Measurements from ENCODE around the gene KCNH4. TPM values are rescaled to one million over a fixed set of nuclear protein-coding genes. Genes with fewer than 3 reads are reported as not detected.

KCNH4 gene
- total and polyA plus RNA-seq, 2 of the 13 experiments (the other 11 are each of a cell fraction or from before 2014, with no cell fraction given): 0.01 to 0.09 TPM

- TF ChIP-seq FOSL1 (CRISPR knock-in tag; IDR thresholded peaks at IDR 0.05; ENCODE audit: borderline replicate concordance) (no peak), RXRB (CRISPR knock-in tag; IDR thresholded peaks at IDR 0.05; ENCODE audit: borderline replicate concordance) (no peak), SYNCRIP (IDR thresholded peaks at IDR 0.05; ENCODE audit: insufficient read depth, low read depth, low read length) (no peak), HNRNPL (IDR thresholded peaks at IDR 0.05; ENCODE audit: low read depth, low read length) (0 out of 2 replicates have a peak, but pooled peaks have one; percentile 54), MEIS1 (CRISPR knock-in tag; IDR thresholded peaks at IDR 0.05; ENCODE audit: borderline replicate concordance) (no peak), HHEX (CRISPR knock-in tag; IDR thresholded peaks at IDR 0.05) (no peak), ZNF205 (CRISPR knock-in tag; IDR thresholded peaks at IDR 0.05) (no peak), ESRRA (CRISPR knock-in tag; IDR thresholded peaks at IDR 0.05; ENCODE audit: low read depth) (no peak), FOXK1 (CRISPR knock-in tag; IDR thresholded peaks at IDR 0.05; ENCODE audit: borderline replicate concordance, low read depth) (no peak), ZFP90 (CRISPR knock-in tag; IDR thresholded peaks at IDR 0.05; ENCODE audit: borderline replicate concordance) (no peak), ETV6 (CRISPR knock-in tag; conservative IDR thresholded peaks at IDR 0.05) (no peak), TOE1 (CRISPR knock-in tag; IDR thresholded peaks at IDR 0.05) (no peak), ZNF451 (CRISPR knock-in tag; IDR thresholded peaks at IDR 0.05) (no peak), ZNF710 (CRISPR knock-in tag; IDR thresholded peaks at IDR 0.05; ENCODE audit: borderline replicate concordance) (no peak), HNRNPLL (IDR thresholded peaks at IDR 0.05; ENCODE audit: low read depth, low read length, poor library complexity, severe bottlenecking) (peak; percentile 76), AGO1 (IDR thresholded peaks at IDR 0.05; ENCODE audit: low read depth, low read length, poor library complexity, severe bottlenecking) (no peak), IRX3 (CRISPR knock-in tag; IDR thresholded peaks at IDR 0.05; ENCODE audit: borderline replicate concordance, low read depth) (no peak), SUZ12 (IDR thresholded peaks at IDR 0.05; ENCODE audit: low read depth, low read length) (no peak), ZNF281 (CRISPR knock-in tag; IDR thresholded peaks at IDR 0.05; ENCODE audit: borderline replicate concordance) (no peak), ZNF230 (CRISPR knock-in tag; IDR thresholded peaks at IDR 0.05) (no peak), NCOA5 (CRISPR knock-in tag; IDR thresholded peaks at IDR 0.05) (no peak)
These were observed 73.1 kb downstream of the KCNH4 start (continued) for GRCh38 chr17:42107597-42108576.

Data from HepG2 (cell line).